Mucosa of descending colon (tissue), 3 donors: ENCODE measurements around the gene HOXC13. TPM values are rescaled to one million over a fixed set of nuclear protein-coding genes. Genes with fewer than 3 reads are reported as not detected.
A peak's percentile ranks its signal among the peaks of the same experiment; 100 is the strongest.

Experiments used
- ATAC-seq: fragments of 200-7000 bp; cut with Tn5 transposase; one replicate; pipeline ENCODE4 v1.9.1; 2020; ENCODE audit warnings: mild to moderate bottlenecking, moderate library complexity
- DNase-seq, 3 donors: peaks; one replicate each; pipeline ENCODE4 v3.0.0-alpha.2; 2020
- H3K36me3 ChIP-seq: fragments of 200-600 bp; one replicate; pipeline ENCODE4 v1.8.0; 2021; ENCODE audit warnings: low read depth, mild to moderate bottlenecking
- H3K4me1 ChIP-seq: fragments of 200-600 bp; one replicate; pipeline ENCODE4 v1.8.0; 2021; ENCODE audit warnings: low read depth, mild to moderate bottlenecking
- H3K4me3 ChIP-seq: fragments of 200-600 bp; one replicate; pipeline ENCODE4 v1.8.0; 2021; ENCODE audit warnings: mild to moderate bottlenecking
- H3K9me3 ChIP-seq: fragments of 200-600 bp; one replicate; pipeline ENCODE4 v1.8.0; 2021; ENCODE audit warnings: mild to moderate bottlenecking
- intact Hi-C, 2 donors: fragments of 100-400 bp; cut with DNase I in 1 of 2; cut with micrococcal nuclease in 1 of 2; formaldehyde crosslinking; loops; one replicate each; pipeline versions ENCODE4 v1.11.0 to v1.11.1; 2022; cut with DNase I, micrococcal nuclease
- total RNA-seq, 3 donors: library from RNA; stranded (reverse); fragmentation: NEBNext Ultra II Directional in 2 of 3; extraction: Animal tissue kit (Norgen Biotek cat#: 25700) in 2 of 3; gene quantifications; one replicate each; pipeline versions ENCODE4 v1.2.1 to v1.2.4, GENCODE V29; 2021 to 2023
- TF ChIP-seq, protein P1 (sequence below): fragments of 200-600 bp; IDR thresholded peaks from one replicate; pipeline ENCODE4 v1.8.0; 2022; ENCODE audit warnings: antibody characterized with exemption, mild to moderate bottlenecking
- donor health status: DM: no; HTN: no; CAD: no; lungs with moderate emphysema.
- donor health status: DM: no; HTN: no; CAD: no.
- donor health status: DM: no; HTN: yes; CAD: no.

The HOXC13 gene
- total RNA-seq, 3 donors from 2014 or later, result not detected

DNA sequence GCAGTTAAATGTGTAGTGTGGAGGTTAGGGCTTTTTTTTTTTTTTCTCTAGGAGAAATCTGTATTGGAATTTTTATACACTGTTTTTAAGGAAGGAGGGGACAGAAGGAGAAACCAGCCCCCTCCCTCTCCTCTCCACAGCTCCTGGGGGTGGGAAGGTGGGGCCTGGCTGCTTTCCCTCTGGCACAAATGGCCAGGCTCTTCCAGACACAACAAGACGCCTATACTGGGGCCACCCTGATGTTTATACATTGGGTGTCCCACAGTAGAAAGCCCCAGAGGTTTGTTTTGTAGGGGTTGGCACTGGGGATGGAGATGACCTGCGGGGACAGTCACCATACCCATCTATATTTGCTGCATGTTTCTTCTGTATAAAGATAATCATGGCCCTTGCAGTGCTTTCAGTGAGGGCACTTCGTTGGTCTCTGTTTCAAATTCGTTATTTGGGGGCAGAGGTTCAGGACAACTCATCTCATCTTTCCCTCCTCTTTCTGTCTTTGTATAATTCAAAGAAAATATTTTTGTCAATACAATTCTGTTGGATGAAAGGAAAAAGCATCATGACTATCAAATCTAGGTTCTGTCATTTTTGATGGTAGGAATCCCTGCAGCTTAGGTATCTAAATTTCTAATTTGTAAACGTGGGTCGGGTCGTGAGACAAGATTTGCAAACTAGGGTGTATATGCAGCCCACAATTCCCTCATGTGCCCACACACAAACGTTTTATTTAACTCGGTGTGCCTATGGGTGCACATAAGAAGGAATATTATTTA lies 38.4 kb downstream of the HOXC13 start:
- TF ChIP-seq, protein P1, sequence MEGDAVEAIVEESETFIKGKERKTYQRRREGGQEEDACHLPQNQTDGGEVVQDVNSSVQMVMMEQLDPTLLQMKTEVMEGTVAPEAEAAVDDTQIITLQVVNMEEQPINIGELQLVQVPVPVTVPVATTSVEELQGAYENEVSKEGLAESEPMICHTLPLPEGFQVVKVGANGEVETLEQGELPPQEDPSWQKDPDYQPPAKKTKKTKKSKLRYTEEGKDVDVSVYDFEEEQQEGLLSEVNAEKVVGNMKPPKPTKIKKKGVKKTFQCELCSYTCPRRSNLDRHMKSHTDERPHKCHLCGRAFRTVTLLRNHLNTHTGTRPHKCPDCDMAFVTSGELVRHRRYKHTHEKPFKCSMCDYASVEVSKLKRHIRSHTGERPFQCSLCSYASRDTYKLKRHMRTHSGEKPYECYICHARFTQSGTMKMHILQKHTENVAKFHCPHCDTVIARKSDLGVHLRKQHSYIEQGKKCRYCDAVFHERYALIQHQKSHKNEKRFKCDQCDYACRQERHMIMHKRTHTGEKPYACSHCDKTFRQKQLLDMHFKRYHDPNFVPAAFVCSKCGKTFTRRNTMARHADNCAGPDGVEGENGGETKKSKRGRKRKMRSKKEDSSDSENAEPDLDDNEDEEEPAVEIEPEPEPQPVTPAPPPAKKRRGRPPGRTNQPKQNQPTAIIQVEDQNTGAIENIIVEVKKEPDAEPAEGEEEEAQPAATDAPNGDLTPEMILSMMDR, result no peak
- no peak for ATAC-seq

DNA sequence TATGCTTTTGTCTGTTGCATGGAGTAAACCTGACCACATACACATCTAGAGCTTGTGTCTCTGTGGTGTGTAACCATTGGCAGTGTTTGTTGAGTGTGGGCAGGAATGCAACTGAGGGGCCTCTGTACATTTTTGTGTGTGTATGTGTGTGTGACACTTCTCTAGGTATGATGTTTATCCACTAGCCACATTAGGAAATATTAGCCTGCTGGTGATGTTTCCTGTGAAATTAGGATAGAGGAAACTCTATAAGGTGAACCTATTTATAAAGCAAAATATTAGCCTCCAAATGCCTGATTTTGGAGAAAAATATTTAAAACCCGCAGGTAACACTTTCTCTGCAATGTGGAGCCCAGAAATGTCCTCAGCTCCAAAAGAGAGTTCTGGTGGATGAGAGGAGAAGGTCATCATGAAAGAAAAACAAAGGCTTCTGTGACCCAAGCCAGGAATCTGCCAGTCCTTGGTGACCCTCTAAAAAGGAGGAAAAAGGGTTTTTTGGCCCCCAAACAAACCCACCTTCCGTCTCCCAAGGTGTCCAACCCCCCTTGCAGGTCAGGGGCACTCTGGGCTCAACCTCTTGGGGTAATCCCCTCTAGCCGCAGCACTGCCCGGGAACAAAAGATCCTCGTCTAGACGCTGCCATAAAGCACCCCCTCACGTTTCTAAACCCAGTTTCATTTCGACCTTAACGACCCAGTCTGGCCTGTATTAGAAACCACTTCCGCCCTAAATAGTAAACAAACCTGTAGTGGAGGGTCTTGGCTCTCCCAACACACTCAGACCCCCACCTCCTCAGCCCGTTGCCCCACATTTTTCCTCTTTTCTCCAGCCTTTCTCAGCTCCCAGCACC lies 39.2 kb downstream of the HOXC13 start:
- Histone ChIP-seq H3K4me1 (peaks cover 8% of the 10 kb centered on the region), H3K9me3 (peaks cover 6% of the 10 kb centered on the region), H3K4me3 (no peak overlapping the region), H3K36me3 (no peaks in the 10 kb centered on the region)
- DNase-seq (no peak), ATAC-seq (no peak)
- intact Hi-C loops, result no loop called here
- TF ChIP-seq, protein P1, result no peak

More for the DNA sequence above, 38.4 kb downstream of the HOXC13 start:
- intact Hi-C loops, result no loop called here
- H3K36me3 ChIP-seq, result no peaks in the 10 kb centered on the region
- peaks cover 6% of the 10 kb centered on the region for H3K9me3 ChIP-seq
- no peak overlapping the region for H3K4me3 ChIP-seq
- peaks cover 8% of the 10 kb centered on the region for H3K4me1 ChIP-seq
- DNase-seq, result no peak

DNA sequence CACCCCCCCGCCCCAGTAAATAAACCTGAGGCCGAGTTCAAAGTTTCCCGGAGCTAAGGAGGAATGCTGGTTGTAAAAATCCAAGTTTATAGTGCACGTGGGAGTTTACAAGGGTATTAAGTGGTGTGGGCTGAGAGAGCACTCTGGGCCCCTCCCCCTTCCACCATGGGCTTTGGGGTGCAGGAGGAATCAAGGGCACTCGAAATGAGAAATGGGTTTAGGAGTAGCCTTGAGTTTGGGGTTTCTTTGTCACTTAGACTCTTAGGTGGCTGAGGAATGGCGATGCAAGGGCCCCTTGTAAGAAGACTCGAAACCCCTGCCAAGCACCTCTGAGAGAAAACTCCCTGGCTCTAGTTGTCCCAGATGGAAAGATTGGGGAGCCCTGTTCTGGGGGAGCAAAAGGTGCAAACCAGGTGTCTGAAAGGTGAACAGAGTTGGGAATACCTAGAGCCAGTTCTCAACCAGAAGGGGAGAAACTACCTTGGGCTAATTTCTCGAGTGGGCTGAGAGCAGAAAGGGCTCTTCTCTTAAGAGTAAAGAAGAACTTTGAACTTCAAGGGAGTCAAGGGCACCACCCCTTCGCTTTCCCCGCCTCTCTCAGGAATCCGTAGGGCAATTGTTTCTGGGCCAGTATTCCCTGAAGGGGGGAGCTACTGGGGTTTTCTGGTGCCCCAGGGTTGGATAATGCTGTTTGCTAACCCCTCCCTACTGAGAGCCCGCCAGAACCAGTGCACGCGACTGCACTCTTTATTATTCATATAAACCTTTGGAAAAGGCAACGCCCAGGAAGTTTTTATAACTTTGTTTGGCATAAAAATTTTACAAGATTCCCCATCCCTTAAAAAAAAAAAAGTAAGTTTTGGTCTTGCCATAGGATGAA lies 40.1 kb downstream of the HOXC13 start:
- intact Hi-C loops, result no loop called here
- H3K4me3 ChIP-seq, result no peak overlapping the region
- DNase-seq, result peak in 1 of 3 donors; percentile 58

DNA sequence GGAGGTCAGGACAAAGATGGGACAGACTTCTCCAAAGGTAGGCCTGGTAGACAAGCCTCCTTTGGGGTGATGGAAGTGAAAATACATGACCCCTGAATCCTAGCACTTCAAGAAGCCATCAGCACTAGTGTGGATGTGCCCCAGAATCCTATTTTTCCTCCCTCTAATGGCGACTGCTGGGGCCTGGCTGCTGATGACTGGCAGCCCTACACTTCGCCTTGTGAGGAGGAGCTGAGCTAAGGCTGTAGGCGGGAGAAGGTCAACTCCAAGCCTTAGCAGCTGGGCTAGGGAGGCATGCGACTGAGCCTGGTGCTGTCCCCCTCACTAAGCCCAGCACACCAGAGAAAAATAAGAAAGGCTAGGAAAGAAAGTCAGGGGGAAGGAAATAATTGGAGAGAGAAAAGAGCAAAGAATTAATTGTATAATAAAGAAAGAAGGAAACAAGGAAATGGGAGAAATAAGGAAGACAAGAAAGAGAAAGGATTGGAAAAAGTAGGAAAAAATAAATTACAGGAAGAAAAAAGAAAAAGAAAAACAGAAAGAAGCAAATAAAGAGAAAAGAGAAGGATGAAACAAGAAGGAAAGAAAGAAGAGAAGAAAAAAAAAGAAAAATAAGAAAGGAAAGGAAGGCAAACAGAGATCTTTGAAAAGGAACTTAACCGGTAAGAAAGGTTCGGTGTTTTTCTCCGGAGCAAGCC lies 41.6 kb downstream of the HOXC13 start:
- no peak for DNase-seq
- H3K36me3 ChIP-seq, result no peaks in the 10 kb centered on the region

More for the DNA sequence above, 40.1 kb downstream of the HOXC13 start:
- H3K9me3 ChIP-seq, result peaks cover 6% of the 10 kb centered on the region
- TF ChIP-seq, protein P1, result no peak
- ATAC-seq, result peak; percentile 83
- peaks cover 8% of the 10 kb centered on the region for H3K4me1 ChIP-seq
- no peaks in the 10 kb centered on the region for H3K36me3 ChIP-seq

More for the DNA sequence above, 41.6 kb downstream of the HOXC13 start:
- Histone ChIP-seq H3K9me3 (peaks cover 6% of the 10 kb centered on the region), H3K4me1 (peaks cover 5% of the 10 kb centered on the region), H3K4me3 (no peak overlapping the region)
- intact Hi-C loops, result no loop called here
- TF ChIP-seq, protein P1, result no peak
- ATAC-seq, result no peak
